Stimulated activated effector memory CD8-positive, alpha-beta T cell treated with anti-CD3 and anti-CD28 coated beads, Interleukin-12 subunit alpha, Interleukin-12 subunit beta, amount 100 ng/mL, for 72 hours (primary cell): ENCODE results near the gene ZC3H10.
"Not testable (repeated sequence)": the region's sequence is repeated elsewhere in the genome, so short reads cannot be mapped to it uniquely, and the experiment has no call there.

Experiments
- ATAC-seq: fragments of 150-1000 bp; cut with Tn5 transposase; 2 replicates; pipeline ENCODE4 v1.10.0; 2021
- DNase-seq, 2 donors: peaks; one replicate each; pipeline ENCODE4 v3.0.0; 2021 to 2022; ENCODE audit warnings: low spot score in 2 of 2
- H3K27ac Mint-ChIP-seq: one replicate; pipeline ENCODE4 v1.8.0; 2022; ENCODE audit warnings: mild to moderate bottlenecking, mixed read lengths
- H3K36me3 Mint-ChIP-seq: one replicate; pipeline ENCODE4 v1.8.0; 2022; ENCODE audit warnings: mild to moderate bottlenecking, mixed read lengths
- H3K4me1 Mint-ChIP-seq: one replicate; pipeline ENCODE4 v1.8.0; 2022; ENCODE audit warnings: mixed read lengths
- H3K4me3 Mint-ChIP-seq: one replicate; pipeline ENCODE4 v1.8.0; 2022; ENCODE audit warnings: mild to moderate bottlenecking, mixed read lengths
- H3K9me3 Mint-ChIP-seq: one replicate; pipeline ENCODE4 v1.8.0; 2022; ENCODE audit warnings: mixed read lengths

The ZC3H10 gene

DNA sequence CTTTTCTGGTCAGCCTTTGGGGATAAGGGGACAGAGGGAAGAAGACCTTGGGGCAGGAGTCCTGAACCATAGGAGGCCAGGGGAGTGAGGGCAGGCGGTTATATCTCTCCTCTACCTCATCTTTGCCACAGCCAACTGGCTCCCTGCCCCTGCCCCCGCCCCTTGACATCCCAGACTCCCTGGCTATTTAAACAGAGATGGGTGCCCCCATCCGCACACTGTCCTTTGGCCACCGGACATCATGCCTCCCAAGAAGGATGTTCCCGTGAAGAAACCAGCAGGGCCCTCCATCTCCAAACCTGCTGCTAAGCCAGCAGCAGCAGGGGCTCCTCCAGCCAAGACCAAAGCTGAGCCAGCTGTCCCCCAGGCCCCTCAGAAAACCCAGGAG, 35.6 kb downstream of the ZC3H10 start:
- H3K9me3 Mint-ChIP-seq = no peaks in the 10 kb centered on the region
- H3K4me3 Mint-ChIP-seq = peak overlapping the region; percentile 87
- H3K27ac Mint-ChIP-seq = peak overlapping the region; percentile 98
- H3K36me3 Mint-ChIP-seq = peaks cover 72% of the 10 kb centered on the region
- H3K4me1 Mint-ChIP-seq = peaks cover 66% of the 10 kb centered on the region
- no peak for DNase-seq
- no peak for ATAC-seq

DNA sequence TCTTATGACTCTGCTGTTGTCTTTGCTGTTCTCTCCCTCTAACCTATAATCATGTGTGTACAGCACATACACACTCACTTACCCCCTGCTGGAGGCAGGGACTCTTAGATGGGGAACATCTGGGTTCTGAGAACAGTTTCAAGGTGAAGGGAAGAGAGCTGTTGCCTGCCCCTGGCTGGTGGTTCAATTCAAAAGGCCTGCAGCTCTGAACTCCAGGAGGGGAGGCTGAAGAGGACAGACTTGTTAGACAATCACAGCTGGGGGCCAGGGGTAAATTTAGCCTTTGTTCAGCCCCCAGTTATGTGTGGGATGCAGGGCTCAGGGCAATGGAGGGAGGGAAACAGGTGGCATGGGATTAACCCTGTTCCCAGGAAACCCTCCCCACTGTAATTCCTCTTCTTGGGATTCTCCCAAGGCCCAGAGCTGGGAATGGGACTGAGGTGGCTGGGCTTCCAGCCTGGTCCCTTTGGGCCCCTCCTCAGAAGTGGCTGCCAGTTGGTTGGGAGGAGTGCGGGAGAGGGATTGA, 36.2 kb downstream of the ZC3H10 start:
- H3K4me3 Mint-ChIP-seq = no peak overlapping the region
- no peaks in the 10 kb centered on the region for H3K9me3 Mint-ChIP-seq
- DNase-seq (no peak), ATAC-seq (no peak)
- peaks cover 79% of the 10 kb centered on the region for H3K36me3 Mint-ChIP-seq
- H3K27ac Mint-ChIP-seq = peak overlapping the region; percentile 98
- peaks cover 72% of the 10 kb centered on the region for H3K4me1 Mint-ChIP-seq

DNA sequence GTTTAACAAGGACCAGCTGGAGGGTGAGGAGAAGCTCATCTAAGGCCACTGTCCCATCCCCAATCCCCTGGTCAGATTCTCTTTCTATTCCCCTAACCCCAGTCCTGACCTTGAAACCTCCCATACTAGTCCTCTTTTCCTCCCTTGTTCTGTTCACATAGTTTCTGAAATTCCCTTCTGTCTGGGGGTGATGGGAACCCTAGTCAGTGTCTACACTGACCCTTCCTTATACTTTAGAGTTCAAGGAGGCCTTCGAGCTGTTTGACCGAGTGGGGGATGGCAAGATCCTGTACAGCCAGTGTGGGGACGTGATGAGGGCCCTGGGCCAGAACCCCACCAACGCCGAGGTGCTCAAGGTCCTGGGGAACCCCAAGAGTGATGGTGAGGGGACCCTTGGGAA, 36.8 kb downstream of the ZC3H10 start:
- no peak for ATAC-seq
- no peak overlapping the region for H3K4me3 Mint-ChIP-seq
- DNase-seq = no peak
- peaks cover 82% of the 10 kb centered on the region for H3K36me3 Mint-ChIP-seq
- H3K27ac Mint-ChIP-seq = peak overlapping the region; percentile 98
- peaks cover 77% of the 10 kb centered on the region for H3K4me1 Mint-ChIP-seq
- H3K9me3 Mint-ChIP-seq = no peaks in the 10 kb centered on the region

DNA sequence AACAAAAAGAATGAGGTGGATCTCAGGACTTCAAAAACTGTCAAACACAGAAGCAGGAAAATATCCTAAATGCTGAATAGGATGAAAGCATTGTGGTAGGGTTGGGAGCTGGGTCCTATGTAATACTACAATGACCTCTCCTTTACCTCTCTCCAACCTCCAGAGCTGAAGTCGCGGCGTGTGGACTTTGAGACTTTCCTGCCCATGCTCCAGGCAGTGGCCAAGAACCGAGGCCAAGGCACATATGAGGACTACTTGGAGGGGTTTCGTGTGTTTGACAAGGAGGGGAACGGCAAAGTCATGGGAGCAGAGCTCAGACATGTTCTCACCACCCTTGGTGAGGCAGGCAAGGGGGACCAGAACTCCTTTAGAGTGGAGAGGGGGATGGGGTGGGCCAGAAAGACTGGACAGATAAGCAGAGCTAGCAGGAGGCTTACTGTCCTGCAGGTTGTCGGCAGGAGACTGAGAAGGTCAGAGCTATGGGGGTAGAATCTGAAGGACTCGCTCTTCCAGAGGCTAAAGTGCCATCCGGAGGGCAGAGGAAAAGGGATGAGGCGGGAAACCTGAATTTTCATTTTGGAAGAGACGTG, 37.3 kb downstream of the ZC3H10 start:
- H3K4me3 Mint-ChIP-seq = peak overlapping the region; percentile 6
- H3K36me3 Mint-ChIP-seq = peaks cover 82% of the 10 kb centered on the region
- H3K27ac Mint-ChIP-seq = peak overlapping the region; percentile 98
- no peaks in the 10 kb centered on the region for H3K9me3 Mint-ChIP-seq
- no peak for ATAC-seq
- no peak for DNase-seq
- H3K4me1 Mint-ChIP-seq = peaks cover 79% of the 10 kb centered on the region

DNA sequence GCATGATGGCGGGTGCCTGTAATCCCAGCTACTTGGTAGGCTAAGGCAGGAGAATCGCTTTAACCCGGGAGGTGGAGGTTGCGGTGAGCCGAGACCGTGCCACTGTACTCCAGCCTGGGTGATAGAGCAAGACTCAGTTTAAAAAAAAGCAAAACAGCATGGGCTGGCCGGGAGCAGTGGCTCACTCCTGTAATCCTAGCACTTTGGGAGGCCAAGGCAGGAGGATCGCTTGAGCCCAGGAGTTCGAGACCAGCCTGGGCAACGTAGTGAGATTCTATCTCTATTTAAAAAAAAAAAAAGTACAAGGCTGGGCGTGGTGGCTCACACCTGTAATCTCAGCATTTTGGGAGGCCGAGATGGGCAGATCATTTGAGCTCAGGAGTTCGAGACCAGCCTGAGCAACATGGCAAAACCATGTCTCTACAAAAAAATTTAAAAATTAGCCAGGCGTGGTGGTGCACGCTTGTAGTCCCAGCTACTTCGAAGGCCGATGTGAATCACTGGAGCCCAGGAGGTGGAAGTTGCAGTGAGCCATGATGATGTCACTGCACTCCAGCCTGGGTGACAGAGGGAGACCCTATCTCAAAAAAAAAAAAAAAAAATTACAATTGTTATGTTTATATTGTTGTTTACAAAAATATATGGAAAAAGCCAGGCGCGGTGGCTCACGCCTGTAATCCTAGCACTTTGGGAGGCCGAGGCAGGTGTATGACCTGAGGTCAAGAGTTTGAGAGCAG, 38.6 kb downstream of the ZC3H10 start:
- not testable (repeated sequence) for DNase-seq, ATAC-seq, H3K9me3 Mint-ChIP-seq
- Mint-ChIP-seq H3K4me1 (peaks cover 79% of the 10 kb centered on the region), H3K36me3 (peaks cover 82% of the 10 kb centered on the region), H3K4me3 (peak overlapping the region; percentile 97), H3K27ac (peak overlapping the region; percentile 98)

DNA sequence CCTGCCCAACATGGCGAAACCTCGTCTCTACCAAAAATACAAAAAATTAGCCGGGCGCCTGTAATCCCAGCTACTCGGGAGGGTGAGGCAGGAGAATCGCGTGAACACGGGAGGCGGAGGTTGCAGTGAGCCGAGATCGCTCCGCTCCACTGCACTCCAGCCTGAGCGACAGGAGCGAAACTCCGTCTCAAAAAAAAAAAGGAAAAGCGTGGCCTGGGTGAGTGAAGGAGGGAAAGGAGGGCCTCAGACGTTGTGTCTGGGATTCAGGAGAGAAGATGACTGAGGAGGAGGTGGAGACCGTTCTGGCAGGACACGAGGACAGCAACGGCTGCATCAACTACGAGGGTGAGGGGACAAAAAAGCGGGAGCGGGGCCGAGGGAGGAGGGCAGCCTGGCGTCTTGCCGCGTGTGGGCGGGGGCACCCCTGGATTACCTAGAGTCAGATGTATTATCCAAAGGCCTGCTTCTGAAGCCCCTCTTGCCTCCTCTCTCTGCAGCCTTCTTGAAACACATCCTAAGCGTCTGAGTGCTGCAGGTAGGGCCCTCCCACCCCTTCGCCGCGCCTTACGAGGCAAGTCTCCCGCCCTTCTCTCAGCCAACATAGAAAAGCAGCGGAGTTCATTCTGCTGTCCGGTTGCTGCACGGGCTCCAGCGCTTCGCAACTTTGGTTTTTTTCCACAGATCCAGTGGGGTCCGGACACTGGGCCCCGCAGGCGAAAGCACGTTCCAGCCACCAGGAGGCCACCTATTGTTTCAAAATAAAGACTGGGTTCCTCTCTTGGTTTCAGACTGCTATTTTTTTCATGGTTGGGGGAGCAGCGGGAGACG, 39.3 kb downstream of the ZC3H10 start:
- H3K9me3 Mint-ChIP-seq = no peaks in the 10 kb centered on the region
- peaks cover 81% of the 10 kb centered on the region for H3K4me1 Mint-ChIP-seq
- H3K4me3 Mint-ChIP-seq = peak overlapping the region; percentile 97
- ATAC-seq (peak; percentile 56), DNase-seq (peak in 1 of 2 donors; percentile 79)
- H3K27ac Mint-ChIP-seq = peak overlapping the region; percentile 98
- peaks cover 83% of the 10 kb centered on the region for H3K36me3 Mint-ChIP-seq

DNA sequence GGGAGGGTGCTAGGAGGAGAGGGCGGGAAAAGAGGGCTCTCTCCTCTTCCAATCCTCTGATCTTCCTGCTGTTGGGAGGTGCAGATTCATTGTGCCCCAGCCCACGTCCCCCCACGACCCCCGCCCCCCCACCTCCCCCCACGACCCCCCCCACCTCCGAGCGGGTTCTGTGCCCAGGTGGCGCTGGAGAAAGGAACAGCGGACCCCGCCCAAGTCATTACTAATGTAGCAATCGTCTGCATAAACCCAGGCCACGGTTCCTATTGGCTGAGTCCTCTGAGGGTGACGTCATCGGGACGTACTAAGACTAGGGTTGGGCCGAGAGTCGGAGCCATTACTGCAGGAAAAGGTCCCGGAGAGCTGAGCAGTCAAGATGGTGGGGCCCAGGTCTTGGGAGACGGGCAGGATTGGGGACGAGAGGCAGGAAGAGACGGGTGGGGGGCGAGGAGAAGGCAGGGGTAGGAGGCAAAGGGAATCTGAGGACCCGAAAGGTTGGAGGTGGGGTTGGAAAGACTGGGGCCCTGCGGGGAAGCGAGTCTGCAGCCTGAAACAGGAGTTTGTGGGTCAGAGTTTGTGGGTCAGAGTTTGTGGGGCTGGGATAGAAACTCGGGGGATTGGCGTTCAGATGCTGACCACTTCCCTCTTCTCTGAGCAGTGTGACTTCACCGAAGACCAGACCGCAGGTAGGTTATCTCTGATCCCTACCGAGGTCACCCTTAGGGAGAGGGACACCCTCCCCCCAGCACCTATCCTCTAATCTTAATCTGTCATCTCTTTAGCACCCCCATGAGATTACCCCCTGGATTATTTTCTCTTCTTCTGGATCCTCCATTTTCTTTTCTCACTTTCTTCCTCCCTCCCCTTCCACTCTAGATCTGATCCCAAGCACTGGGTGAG, 40.2 kb downstream of the ZC3H10 start, which contains the start of gene MYL6:
Gene MYL6 (plus strand): TSS at position 331 of the 897 bp plus-strand sequence. CDS start 43 bp downstream, at position 374.
- peak; percentile 74 to 93 for DNase-seq
- H3K27ac Mint-ChIP-seq = peak within 1 kb of the TSS; percentile 98
- H3K36me3 Mint-ChIP-seq = peaks cover 91% of the 10 kb centered on the region
- peak within 1 kb of the TSS; percentile 97 for H3K4me3 Mint-ChIP-seq
- H3K9me3 Mint-ChIP-seq = no peaks in the 10 kb centered on the region
- ATAC-seq = peak; percentile 92
- H3K4me1 Mint-ChIP-seq = peaks cover 77% of the 10 kb centered on the region

DNA sequence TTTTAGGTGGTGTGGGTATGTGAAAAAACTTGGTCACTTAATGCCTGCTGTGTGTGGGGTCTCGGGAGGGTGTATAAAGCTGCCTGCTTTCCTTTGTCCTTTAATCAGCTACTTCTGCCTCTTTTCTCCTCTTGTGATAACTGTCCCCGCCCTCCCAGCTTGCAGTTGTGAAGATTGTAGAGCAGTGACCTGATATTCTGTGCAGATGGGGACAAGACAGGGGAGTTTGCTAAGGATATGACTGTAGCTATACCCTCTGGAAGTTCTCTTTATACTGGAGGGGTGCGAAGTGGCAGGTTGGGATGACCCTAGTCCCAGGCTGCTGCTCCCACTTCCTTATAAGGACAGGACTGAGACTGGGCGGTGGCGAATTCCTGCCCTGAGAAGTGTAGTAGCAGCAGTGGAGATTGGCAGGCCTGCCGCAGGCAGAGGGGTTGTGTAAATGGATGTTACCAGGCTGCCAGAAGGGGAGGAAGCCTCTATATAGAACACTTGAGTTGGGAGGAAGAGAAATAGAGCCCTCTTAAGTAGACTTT, 40.9 kb downstream of the ZC3H10 start:
- no peak for DNase-seq
- H3K4me3 Mint-ChIP-seq = peak overlapping the region; percentile 97
- H3K36me3 Mint-ChIP-seq = peaks cover 98% of the 10 kb centered on the region
- H3K4me1 Mint-ChIP-seq = peaks cover 70% of the 10 kb centered on the region
- H3K9me3 Mint-ChIP-seq = no peaks in the 10 kb centered on the region
- peak overlapping the region; percentile 98 for H3K27ac Mint-ChIP-seq
- ATAC-seq = no peak

DNA sequence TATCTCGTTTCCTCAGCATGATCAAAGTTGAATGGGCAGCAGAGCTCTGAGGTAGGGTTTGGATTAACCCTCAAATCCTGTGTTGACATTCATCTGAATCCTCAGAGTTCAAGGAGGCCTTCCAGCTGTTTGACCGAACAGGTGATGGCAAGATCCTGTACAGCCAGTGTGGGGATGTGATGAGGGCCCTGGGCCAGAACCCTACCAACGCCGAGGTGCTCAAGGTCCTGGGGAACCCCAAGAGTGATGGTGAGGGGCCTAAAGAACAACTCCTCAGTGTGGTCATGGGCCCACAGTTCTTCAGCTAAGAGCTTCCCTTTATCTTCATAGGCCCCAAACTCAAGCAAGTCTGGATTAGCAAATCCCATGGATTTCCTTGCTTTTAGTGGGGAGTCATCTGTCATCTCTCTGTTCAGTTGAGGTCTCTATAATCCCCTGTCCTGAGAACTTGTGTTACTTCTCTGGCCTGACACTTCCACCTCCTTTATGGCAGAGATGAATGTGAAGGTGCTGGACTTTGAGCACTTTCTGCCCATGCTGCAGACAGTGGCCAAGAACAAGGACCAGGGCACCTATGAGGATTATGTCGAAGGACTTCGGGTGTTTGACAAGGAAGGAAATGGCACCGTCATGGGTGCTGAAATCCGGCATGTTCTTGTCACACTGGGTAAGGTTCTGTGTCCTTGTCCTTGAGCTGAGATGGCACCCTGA, 41.6 kb downstream of the ZC3H10 start:
- Mint-ChIP-seq H3K27ac (peak overlapping the region; percentile 98), H3K4me3 (peak overlapping the region; percentile 97)

DNA sequence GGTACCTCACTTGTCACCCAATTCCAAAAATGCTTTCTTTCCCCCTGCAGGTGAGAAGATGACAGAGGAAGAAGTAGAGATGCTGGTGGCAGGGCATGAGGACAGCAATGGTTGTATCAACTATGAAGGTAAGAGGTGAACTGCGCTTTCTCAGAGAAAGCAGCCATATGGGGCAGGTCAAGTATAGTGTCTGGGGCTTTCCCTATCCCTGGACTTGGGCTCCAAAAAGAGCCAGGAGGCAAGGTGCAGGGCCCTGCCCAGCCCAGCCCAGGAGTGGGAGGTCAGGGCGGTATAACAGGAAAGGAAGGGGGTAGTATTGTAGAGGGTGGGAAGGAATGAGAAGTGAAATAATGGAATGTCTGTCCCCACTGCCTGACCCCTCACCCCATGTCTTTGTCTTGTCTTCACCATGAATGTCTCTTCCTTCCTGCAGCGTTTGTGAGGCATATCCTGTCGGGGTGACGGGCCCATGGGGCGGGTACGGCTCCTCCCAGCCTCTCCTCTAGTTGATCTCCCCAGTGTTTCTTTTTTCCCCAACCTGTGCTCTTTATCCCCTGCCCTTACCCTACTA, 42.2 kb downstream of the ZC3H10 start:
- H3K27ac Mint-ChIP-seq = peak overlapping the region; percentile 98
- H3K4me1 Mint-ChIP-seq = peaks cover 67% of the 10 kb centered on the region
- peaks cover 100% of the 10 kb centered on the region for H3K36me3 Mint-ChIP-seq
- H3K9me3 Mint-ChIP-seq = no peaks in the 10 kb centered on the region
- H3K4me3 Mint-ChIP-seq = peak overlapping the region; percentile 97
- ATAC-seq (peak; percentile 60), DNase-seq (peak in 1 of 2 donors; percentile 34)

More for the DNA sequence above, 41.6 kb downstream of the ZC3H10 start:
- H3K4me1 Mint-ChIP-seq = peaks cover 72% of the 10 kb centered on the region
- no peaks in the 10 kb centered on the region for H3K9me3 Mint-ChIP-seq
- H3K36me3 Mint-ChIP-seq = peaks cover 100% of the 10 kb centered on the region
- DNase-seq (no peak), ATAC-seq (no peak)

DNA sequence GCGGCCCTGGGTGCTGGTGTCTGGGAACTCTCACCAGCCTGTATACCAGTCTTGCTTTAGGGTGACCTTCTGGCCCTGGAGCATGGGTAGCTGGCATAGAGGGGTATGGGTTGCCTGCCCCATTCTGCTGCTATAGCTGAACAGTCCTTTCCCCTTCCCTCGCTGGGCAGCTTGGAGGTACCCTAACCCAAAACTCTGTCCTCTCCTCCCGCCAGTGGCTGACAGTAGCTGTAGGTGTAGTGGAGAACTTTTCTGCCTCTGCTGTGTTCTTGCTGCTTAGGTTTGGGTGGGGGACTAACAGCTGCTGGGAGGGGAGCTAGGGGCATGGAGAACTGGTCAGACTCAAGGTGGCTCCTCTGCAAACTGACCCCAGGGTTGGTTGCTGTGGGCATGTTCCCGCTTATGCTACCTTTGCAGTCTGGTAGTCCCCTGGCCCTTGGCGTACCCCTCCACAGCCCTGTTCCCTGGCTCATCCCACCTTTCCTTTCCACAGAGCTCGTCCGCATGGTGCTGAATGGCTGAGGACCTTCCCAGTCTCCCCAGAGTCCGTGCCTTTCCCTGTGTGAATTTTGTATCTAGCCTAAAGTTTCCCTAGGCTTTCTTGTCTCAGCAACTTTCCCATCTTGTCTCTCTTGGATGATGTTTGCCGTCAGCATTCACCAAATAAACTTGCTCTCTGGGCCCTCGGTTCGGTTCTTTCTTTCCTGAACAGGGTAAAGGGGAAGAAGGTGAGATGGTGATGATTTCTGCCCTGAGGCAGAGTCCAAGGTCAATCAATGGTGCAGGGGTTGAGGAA, 43.0 kb downstream of the ZC3H10 start:
- peak overlapping the region; percentile 97 for H3K4me3 Mint-ChIP-seq
- peaks cover 63% of the 10 kb centered on the region for H3K4me1 Mint-ChIP-seq
- ATAC-seq (no peak), DNase-seq (no peak)
- H3K27ac Mint-ChIP-seq = peak overlapping the region; percentile 98
- no peaks in the 10 kb centered on the region for H3K9me3 Mint-ChIP-seq
- H3K36me3 Mint-ChIP-seq = peaks cover 100% of the 10 kb centered on the region

DNA sequence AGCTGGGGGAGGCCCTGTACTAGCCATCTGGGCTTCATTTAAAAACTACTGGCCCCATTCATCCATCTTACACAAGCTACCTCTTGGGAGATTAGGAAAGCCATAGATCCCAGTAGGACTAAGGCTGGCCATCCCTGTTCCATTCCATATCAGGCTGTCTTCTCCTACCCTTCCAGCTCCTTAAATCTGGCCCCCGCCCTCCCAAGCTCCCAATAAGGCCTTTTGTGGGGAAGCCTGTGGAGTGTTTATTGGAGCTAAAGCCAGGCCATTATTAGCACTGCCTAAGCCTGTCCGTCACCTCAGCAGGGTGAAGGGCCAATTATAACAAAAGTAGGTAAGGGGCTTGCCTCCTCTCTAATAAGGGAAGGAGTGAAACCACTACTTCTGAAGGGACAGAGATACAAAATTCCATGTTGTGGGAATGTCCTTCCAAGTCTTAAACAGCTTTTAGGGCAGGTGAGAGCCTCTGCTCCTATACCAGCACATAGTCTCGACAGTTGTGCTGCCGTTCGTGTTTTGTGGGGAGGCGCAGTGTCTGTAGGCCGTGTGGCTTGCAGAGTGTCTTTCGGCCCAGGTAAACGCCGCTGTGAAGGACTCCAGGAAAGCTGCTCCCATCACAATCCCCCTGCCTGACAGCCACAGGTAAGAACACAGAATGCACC, 43.8 kb downstream of the ZC3H10 start:
- Mint-ChIP-seq H3K9me3 (no peaks in the 10 kb centered on the region), H3K4me3 (peak overlapping the region; percentile 97), H3K27ac (peak overlapping the region; percentile 98), H3K36me3 (peaks cover 100% of the 10 kb centered on the region), H3K4me1 (peaks cover 63% of the 10 kb centered on the region)
- DNase-seq (no peak), ATAC-seq (no peak)
